Keratinocyte (primary cell): ENCODE data around the gene GSTM1. TPM values are rescaled to one million over a fixed set of nuclear protein-coding genes. Genes with fewer than 3 reads are reported as not detected.
A peak's percentile ranks its signal among the peaks of the same experiment; 100 is the strongest.

Experiments used
- DNase-seq: peaks from one replicate; pipeline ENCODE4 v3.0.0-alpha.2; 2011; ENCODE audit warnings: low read depth, missing footprints, low spot score
- FAIRE-seq: peaks from 2 replicates; lab custom pipeline; 2011; peaks lifted over from hg19 to GRCh38; lab: Jason Lieb, UNC
- H2AFZ ChIP-seq: 2 replicates; pipeline ENCODE4 v1.6.0; 2012; ENCODE audit warnings: low read length, control low read depth, inconsistent platforms; ENCODE audit not compliant: control insufficient read depth
- H3K27ac ChIP-seq: 2 replicates; pipeline ENCODE4 v1.5.1; 2011; ENCODE audit warnings: low read length; ENCODE audit not compliant: control insufficient read depth, insufficient read depth
- H3K27me3 ChIP-seq: 3 replicates; pipeline ENCODE4 v1.6.0; 2011; ENCODE audit warnings: low read length; ENCODE audit not compliant: control insufficient read depth, insufficient read depth; ENCODE audit errors: extremely low read depth
- H3K36me3 ChIP-seq, 2 experiments: 2 replicates in 1 of 2; 3 replicates in 1 of 2; pipeline ENCODE4 v1.5.1; 2011; ENCODE audit warnings: low read length in 2 of 2, mild to moderate bottlenecking in 1 of 2; ENCODE audit not compliant: control insufficient read depth in 2 of 2, insufficient read depth in 2 of 2; ENCODE audit errors: extremely low read depth in 1 of 2
- H3K4me1 ChIP-seq: 3 replicates; pipeline ENCODE4 v1.5.1; 2011; ENCODE audit warnings: low read length; ENCODE audit not compliant: control insufficient read depth, insufficient read depth; ENCODE audit errors: extremely low read depth
- H3K4me2 ChIP-seq: 3 replicates; pipeline ENCODE4 v1.6.0; 2011; ENCODE audit warnings: low read depth, low read length; ENCODE audit not compliant: control insufficient read depth, insufficient read depth; ENCODE audit errors: extremely low read depth
- H3K4me3 ChIP-seq, 3 experiments: fragments of 200-600 bp in 1 of 3; sonication (generic) in 1 of 3; 2 replicates in 2 of 3; 3 replicates in 1 of 3; pipeline ENCODE4 v1.5.1; 2011 to 2016; ENCODE audit warnings: low read length in 3 of 3, mild to moderate bottlenecking in 3 of 3, control low read depth in 2 of 3, inconsistent platforms in 1 of 3, low read depth in 1 of 3, mixed read lengths in 1 of 3, mixed run types in 1 of 3, moderate library complexity in 1 of 3; ENCODE audit not compliant: control insufficient read depth in 2 of 3, insufficient read depth in 2 of 3; ENCODE audit errors: extremely low read depth in 1 of 3
- H3K79me2 ChIP-seq: 2 replicates; pipeline ENCODE4 v1.6.0; 2012; ENCODE audit warnings: low read length; ENCODE audit not compliant: control insufficient read depth, insufficient read depth
- H3K9ac ChIP-seq: 3 replicates; pipeline ENCODE4 v1.6.0; 2011; ENCODE audit warnings: low read length; ENCODE audit not compliant: control insufficient read depth, insufficient read depth; ENCODE audit errors: extremely low read depth
- H3K9me1 ChIP-seq: 3 replicates; pipeline ENCODE4 v1.6.0; 2011; ENCODE audit warnings: low read length; ENCODE audit not compliant: control insufficient read depth, insufficient read depth; ENCODE audit errors: extremely low read depth
- H3K9me3 ChIP-seq: 2 replicates; pipeline ENCODE4 v1.5.1; 2012; ENCODE audit warnings: low read depth, low read length; ENCODE audit not compliant: control insufficient read depth
- H4K20me1 ChIP-seq: 3 replicates; pipeline ENCODE4 v1.6.0; 2011; ENCODE audit warnings: low read length; ENCODE audit not compliant: control insufficient read depth, insufficient read depth; ENCODE audit errors: extremely low read depth
- EZH2 ChIP-seq: IDR thresholded peaks from one replicate; pipeline ENCODE4 v1.6.1; 2012; ENCODE audit warnings: inconsistent platforms, mild to moderate bottlenecking, low read length, moderate library complexity
- dilution Hi-C: fragments of 300-500 bp; cut with MboI; formaldehyde crosslinking; loops from one replicate; pipeline ENCODE4 v1.7.0; 2020; ENCODE audit warnings: low sequenced_read_pairs; ENCODE audit not compliant: extremely low pct_ligation_motif_present
- polyA plus RNA-seq, 5 experiments: library from polyadenylated mRNA; depleted of rRNA in 3 of 5; stranded (reverse) in 3 of 5; stranded (forward) in 1 of 5; unstranded in 1 of 5; fragments of >200 nt; gene quantifications; 1 replicate in 1 of 5; 2 replicates in 3 of 5; 3 replicates in 1 of 5; pipeline versions ENCODE4 v1.2.1 to v1.2.3, GENCODE V29; 2011 to 2012; ENCODE audit warnings: missing spikeins in 2 of 5, low read depth in 1 of 5, low replicate concordance in 1 of 5
- TF ChIP-seq, protein P1 (sequence below), 3 experiments: IDR thresholded peaks in 1 of 3; conservative IDR thresholded peaks in 1 of 3; optimal IDR thresholded peaks in 1 of 3; 2 replicates in 2 of 3; 3 replicates in 1 of 3; pipeline versions ENCODE3 to v1.5.1; 2011; ENCODE audit warnings: low read length in 3 of 3, mild to moderate bottlenecking in 3 of 3, moderate library complexity in 2 of 3, control low read depth in 1 of 3, inconsistent platforms in 1 of 3; ENCODE audit not compliant: insufficient read depth in 2 of 3; ENCODE audit errors: extremely low read depth in 1 of 3

GSTM1 gene
- polyA plus RNA-seq, 1 donor (not counting 4 experiments of a cell fraction or from before 2014, with no cell fraction given), result 13.5 TPM

DNA sequence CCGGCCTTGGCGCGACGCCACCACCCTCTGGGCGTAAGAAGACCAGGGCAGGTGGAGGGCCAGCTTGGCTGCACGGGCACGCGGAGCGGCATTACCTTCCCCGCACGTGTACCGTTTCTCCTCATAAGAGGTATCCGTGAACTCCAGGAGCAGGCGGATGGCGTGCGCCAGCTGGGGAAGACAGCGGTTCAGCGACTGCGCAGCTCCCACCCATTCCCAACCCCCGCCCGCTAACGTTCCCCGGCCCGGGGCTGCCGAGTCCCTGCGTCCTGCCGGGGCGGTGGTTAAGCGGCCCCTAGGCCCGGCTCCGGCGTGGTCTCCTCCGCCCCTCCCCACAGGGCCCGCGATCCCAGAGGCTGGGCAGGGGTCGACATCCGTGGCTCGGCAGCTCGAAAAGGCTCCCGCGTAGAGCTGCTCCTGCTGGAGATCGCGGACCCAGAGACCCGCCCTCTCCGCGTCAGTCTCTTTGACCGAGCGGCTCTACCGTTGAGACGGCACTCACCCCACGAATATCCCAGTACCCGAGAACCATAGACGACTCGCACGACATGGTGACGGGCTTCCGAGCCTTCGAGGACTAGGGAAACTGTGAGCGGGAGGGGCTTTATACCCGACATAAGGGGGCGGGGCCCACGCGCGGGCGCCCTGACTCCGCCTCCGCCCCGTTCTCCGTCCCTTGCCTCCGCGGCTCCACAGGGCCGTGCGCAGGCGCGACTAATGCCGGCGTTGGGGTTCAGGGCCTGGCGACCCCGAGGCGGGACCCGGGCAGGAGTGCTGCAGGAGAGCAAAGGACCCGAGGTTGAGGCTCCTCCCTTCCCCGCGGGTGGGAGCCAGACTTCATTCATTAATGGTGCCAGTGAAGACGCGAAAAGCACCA lies 52.4 kb downstream of the GSTM1 start:
- H3K4me2 ChIP-seq, result peak overlapping the region; percentile 83
- no peaks in the 10 kb centered on the region for H3K9me3 ChIP-seq
- no peak overlapping the region for H3K27ac ChIP-seq
- H4K20me1 ChIP-seq, result no peaks in the 10 kb centered on the region
- FAIRE-seq (peak; percentile 9), DNase-seq (no peak)
- peaks cover 5% of the 10 kb centered on the region for H3K4me1 ChIP-seq
- H3K9me1 ChIP-seq, result no peaks in the 10 kb centered on the region
- H2AFZ ChIP-seq, result peak overlapping the region; percentile 94
- dilution Hi-C loops, result no loop called here
- H3K79me2 ChIP-seq, result no peaks in the 10 kb centered on the region
- no peaks in the 10 kb centered on the region for H3K27me3 ChIP-seq
- H3K9ac ChIP-seq, result peak overlapping the region; percentile 67
- no peak for TF ChIP-seq EZH2
- TF ChIP-seq, protein P1, sequence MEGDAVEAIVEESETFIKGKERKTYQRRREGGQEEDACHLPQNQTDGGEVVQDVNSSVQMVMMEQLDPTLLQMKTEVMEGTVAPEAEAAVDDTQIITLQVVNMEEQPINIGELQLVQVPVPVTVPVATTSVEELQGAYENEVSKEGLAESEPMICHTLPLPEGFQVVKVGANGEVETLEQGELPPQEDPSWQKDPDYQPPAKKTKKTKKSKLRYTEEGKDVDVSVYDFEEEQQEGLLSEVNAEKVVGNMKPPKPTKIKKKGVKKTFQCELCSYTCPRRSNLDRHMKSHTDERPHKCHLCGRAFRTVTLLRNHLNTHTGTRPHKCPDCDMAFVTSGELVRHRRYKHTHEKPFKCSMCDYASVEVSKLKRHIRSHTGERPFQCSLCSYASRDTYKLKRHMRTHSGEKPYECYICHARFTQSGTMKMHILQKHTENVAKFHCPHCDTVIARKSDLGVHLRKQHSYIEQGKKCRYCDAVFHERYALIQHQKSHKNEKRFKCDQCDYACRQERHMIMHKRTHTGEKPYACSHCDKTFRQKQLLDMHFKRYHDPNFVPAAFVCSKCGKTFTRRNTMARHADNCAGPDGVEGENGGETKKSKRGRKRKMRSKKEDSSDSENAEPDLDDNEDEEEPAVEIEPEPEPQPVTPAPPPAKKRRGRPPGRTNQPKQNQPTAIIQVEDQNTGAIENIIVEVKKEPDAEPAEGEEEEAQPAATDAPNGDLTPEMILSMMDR (optimal IDR thresholded peaks at IDR 0.05 in 1 of 3, IDR thresholded peaks at IDR 0.05 in 1 of 3, conservative IDR thresholded peaks at IDR 0.05 in 1 of 3; ENCODE audit: extremely low read depth in 1 of 3, insufficient read depth in 2 of 3, low read length in 3 of 3), result no peak
- H3K4me3 ChIP-seq, result peak overlapping the region; percentile 57 to 84 (median 77)
- H3K36me3 ChIP-seq, result peaks cover 3 to 4% of the 10 kb centered on the region in 2 experiments

DNA sequence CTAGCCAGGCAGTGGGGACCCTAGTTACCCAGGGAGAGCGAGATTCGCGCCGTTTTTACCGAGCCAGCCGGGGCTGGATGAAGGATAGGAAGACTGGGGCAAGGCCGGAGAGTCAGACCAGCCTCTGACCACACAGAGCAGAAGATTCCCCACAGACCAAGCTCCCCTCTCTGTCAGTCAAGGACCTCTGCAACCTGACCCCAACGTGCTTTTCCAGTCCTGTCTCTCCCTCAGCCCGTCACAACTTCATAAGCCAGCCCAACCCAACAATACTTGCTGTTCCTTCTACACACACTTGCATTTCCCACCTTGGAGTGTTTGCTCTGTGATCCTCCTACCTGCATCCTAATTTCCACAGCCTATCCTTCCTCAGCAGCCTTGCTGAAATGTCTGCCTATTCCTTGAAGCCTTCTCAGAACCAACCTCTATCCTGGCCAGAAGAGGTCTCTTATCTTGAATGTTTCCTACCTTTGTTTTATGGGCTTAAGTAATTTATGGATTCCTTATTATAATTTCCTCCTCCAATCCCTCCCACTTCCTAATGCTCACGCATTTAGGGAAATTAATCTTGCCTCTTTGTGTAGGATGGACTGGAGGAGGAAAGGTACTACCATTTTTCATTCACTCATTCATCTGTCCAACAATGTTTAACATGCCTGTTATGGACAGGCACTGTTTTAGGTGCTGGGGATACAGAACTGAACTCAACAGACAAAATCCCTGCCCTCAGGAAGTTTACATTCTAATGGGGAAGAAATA lies 53.2 kb downstream of the GSTM1 start, which contains the start of gene GSTM3:
TSS of gene GSTM3 (minus strand) at position 424 of the 759 bp plus-strand sequence. CDS start 751 bp downstream, outside the sequence.
- no peaks in the 10 kb centered on the region for H3K27me3 ChIP-seq
- dilution Hi-C loops, result no loop called here
- peak within 1 kb of the TSS; percentile 94 for H2AFZ ChIP-seq
- no peaks in the 10 kb centered on the region for H3K9me3 ChIP-seq
- no peak within 1 kb of the TSS for H3K27ac ChIP-seq
- peak within 1 kb of the TSS; percentile 83 for H3K4me2 ChIP-seq
- no peaks in the 10 kb centered on the region for H3K9me1 ChIP-seq
- H3K4me3 ChIP-seq, result peak within 1 kb of the TSS; percentile 57 to 84 (median 77)
- TF ChIP-seq, protein P1 (optimal IDR thresholded peaks at IDR 0.05 in 1 of 3, IDR thresholded peaks at IDR 0.05 in 1 of 3, conservative IDR thresholded peaks at IDR 0.05 in 1 of 3; ENCODE audit: extremely low read depth in 1 of 3, insufficient read depth in 2 of 3, low read length in 3 of 3), result no peak
- no peak for TF ChIP-seq EZH2
- no peak for FAIRE-seq
- no peaks in the 10 kb centered on the region for H4K20me1 ChIP-seq
- peak within 1 kb of the TSS; percentile 67 for H3K9ac ChIP-seq
- H3K36me3 ChIP-seq, result peaks cover 3 to 4% of the 10 kb centered on the region in 2 experiments
- peaks cover 5% of the 10 kb centered on the region for H3K4me1 ChIP-seq
- DNase-seq, result no peak
- no peaks in the 10 kb centered on the region for H3K79me2 ChIP-seq

Other genes with a start within 250 kb of the GSTM1 start
- gene SYPL2, start 221.3 kb upstream of the GSTM1 start, polyA plus RNA-seq, result not detected in 3 replicates
- 1.2 to 2.0 TPM (median 1.5 TPM) in 3 replicates for gene ATXN7L2, start 203.9 kb upstream of the GSTM1 start, polyA plus RNA-seq
- 4.9 to 7.6 TPM (median 5.0 TPM) in 3 replicates for gene CYB561D1, start 193.7 kb upstream of the GSTM1 start, polyA plus RNA-seq
- 0.20 to 0.26 TPM (median 0.24 TPM) in 3 replicates for gene AMIGO1, start 178.1 kb upstream of the GSTM1 start, polyA plus RNA-seq
- 0.12 to 0.17 TPM in 2 of 3 replicates, not detected in the other for gene GPR61, start 147.9 kb upstream of the GSTM1 start, polyA plus RNA-seq
- 8.3 to 14.1 TPM (median 10.3 TPM) in 3 replicates for gene GNAI3, start 139.2 kb upstream of the GSTM1 start, polyA plus RNA-seq
- 0.17 to 0.23 TPM in 2 of 3 replicates, not detected in the other for gene GNAT2, start 68.2 kb upstream of the GSTM1 start, polyA plus RNA-seq
- 17.6 to 23.6 TPM (median 21.4 TPM) in 3 replicates for gene AMPD2, start 68.0 kb upstream of the GSTM1 start, polyA plus RNA-seq
- gene GSTM4, start 31.7 kb upstream of the GSTM1 start, polyA plus RNA-seq, result 13.3 to 15.9 TPM (median 14.1 TPM) in 3 replicates
- 11.1 to 14.9 TPM (median 14.7 TPM) in 3 replicates for gene GSTM2, start 19.8 kb upstream of the GSTM1 start, polyA plus RNA-seq
- not detected in 3 replicates for gene GSTM5, start 24.4 kb downstream of the GSTM1 start, polyA plus RNA-seq
- 113 to 158 TPM (median 115 TPM) in 3 replicates for gene GSTM3, start 53.2 kb downstream of the GSTM1 start, polyA plus RNA-seq
- not detected in 3 replicates for gene EPS8L3, start 76.1 kb downstream of the GSTM1 start, polyA plus RNA-seq
- 1.5 to 2.3 TPM (median 1.8 TPM) in 3 replicates for gene CSF1, start 223.0 kb downstream of the GSTM1 start, polyA plus RNA-seq